BE2C (cell line): Measurements from ENCODE around the gene TRPM2.

Source experiments
- DNase-seq: peaks from one replicate; pipeline ENCODE4 v3.0.0-alpha.2; 2020
- H3K27me3 ChIP-seq: fragments of 250-450 bp; sonication (Bioruptor Pico); 2 replicates; pipeline ENCODE4 v1.5.1; 2020; ENCODE audit warnings: mild to moderate bottlenecking
- H3K36me3 ChIP-seq: fragments of 250-450 bp; sonication (Bioruptor Pico); 2 replicates; pipeline ENCODE4 v1.5.1; 2020; ENCODE audit warnings: mild to moderate bottlenecking
- H3K4me1 ChIP-seq: fragments of 250-450 bp; sonication (Bioruptor Pico); 2 replicates; pipeline ENCODE4 v1.5.1; 2020
- H3K4me3 ChIP-seq: 2 replicates; pipeline ENCODE4 v1.5.1; 2011; ENCODE audit warnings: low read depth, low read length
- H3K9me3 ChIP-seq: fragments of 250-450 bp; sonication (Bioruptor Pico); 2 replicates; pipeline ENCODE4 v1.5.1; 2020
- TF ChIP-seq, protein P1 (sequence below): IDR thresholded peaks from 2 replicates; pipeline ENCODE4 v1.5.1; 2012; ENCODE audit warnings: mild to moderate bottlenecking, low read depth, low read length

The TRPM2 gene

GRCh38 chr21:44363278-44363677 is 9.9 kb downstream of the TRPM2 start:
- H3K27me3 ChIP-seq, result peaks cover 13% of the 10 kb centered on the region
- no peak for DNase-seq
- no peak overlapping the region for H3K4me3 ChIP-seq
- TF ChIP-seq, protein P1, sequence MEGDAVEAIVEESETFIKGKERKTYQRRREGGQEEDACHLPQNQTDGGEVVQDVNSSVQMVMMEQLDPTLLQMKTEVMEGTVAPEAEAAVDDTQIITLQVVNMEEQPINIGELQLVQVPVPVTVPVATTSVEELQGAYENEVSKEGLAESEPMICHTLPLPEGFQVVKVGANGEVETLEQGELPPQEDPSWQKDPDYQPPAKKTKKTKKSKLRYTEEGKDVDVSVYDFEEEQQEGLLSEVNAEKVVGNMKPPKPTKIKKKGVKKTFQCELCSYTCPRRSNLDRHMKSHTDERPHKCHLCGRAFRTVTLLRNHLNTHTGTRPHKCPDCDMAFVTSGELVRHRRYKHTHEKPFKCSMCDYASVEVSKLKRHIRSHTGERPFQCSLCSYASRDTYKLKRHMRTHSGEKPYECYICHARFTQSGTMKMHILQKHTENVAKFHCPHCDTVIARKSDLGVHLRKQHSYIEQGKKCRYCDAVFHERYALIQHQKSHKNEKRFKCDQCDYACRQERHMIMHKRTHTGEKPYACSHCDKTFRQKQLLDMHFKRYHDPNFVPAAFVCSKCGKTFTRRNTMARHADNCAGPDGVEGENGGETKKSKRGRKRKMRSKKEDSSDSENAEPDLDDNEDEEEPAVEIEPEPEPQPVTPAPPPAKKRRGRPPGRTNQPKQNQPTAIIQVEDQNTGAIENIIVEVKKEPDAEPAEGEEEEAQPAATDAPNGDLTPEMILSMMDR, result no peak
- no peaks in the 10 kb centered on the region for H3K4me1 ChIP-seq
- no peaks in the 10 kb centered on the region for H3K36me3 ChIP-seq
- no peaks in the 10 kb centered on the region for H3K9me3 ChIP-seq

DNA sequence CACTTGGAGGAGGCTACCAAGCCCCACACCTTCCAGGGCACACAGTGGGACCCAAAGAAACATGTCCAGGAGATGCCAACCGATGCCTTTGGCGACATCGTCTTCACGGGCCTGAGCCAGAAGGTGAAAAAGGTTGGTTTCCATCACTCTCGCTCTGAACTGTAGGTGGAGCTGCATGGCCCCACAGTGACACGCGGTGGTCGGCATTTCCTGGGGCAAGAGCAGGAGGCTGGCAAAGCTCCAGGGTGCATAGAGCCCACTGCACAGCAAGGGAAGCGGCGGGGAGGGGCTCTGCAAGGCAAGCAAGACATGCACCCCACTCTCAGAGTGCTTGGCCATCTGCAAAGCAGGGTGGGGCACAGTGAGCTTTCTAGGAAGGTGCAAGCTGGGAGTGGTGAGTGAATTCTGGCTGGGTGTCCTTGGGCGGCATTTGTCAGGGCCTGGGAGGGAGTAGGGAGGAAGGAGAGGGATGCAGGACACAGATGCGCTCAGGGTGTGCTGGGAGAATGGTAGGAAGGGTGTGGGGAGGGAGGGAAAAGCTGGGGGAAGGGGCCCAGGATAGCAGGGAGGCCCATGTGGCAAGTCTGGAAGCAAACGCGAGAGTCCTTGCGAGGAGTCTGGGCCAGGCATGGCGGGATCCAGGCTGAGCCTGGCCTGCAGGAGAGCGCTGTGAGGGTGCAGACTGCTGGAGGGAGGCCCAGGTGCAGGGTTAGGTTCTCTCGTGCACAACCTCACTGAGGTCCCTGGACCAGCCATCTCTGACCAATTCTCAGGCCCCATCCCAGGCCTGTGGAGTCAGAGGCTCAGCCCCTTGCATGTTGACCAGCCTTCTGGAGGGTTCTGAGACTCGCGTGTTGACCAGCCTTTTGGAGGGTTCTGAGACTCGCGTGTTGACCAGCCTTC is 11.0 kb downstream of the TRPM2 start:
- H3K4me3 ChIP-seq, result no peak overlapping the region
- H3K27me3 ChIP-seq, result peaks cover 21% of the 10 kb centered on the region
- no peak for DNase-seq
- TF ChIP-seq, protein P1, result no peak
- H3K9me3 ChIP-seq, result no peaks in the 10 kb centered on the region
- no peaks in the 10 kb centered on the region for H3K4me1 ChIP-seq
- H3K36me3 ChIP-seq, result no peaks in the 10 kb centered on the region

DNA sequence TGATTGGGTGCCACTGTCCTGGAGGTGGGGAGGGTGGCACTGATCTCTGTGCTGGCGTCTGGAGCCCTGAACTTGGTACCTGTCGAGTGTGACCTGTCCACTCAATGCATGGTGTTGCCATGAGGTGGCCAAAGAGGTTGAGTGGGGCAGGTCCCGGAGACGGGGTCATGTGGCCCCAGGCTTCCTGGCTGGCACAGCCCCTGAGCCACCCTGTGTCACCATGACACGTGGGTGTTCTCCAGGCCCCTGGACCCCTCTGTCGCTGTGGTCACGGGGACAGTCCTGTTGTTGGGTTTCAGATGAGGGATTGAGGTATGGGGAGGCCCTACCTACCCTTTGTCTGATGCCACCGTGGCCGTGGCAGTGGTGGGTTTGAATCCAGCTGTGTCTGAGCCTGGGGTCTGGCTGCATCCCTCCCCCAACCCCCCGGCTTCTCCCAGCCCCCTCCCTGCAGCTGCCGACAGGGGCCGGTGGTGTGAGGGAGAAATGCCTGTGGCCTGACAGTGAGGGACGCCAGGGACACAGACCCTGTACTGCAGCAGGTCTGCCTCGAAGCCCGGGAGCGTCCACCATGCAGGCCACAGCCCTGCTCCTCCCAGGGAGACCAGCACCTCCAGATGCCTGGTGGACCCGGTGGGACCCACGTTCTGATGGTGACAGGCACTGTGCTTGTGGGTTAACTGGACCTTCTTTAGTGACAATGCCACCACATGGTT is 12.0 kb downstream of the TRPM2 start:
- no peak for DNase-seq
- H3K9me3 ChIP-seq, result no peaks in the 10 kb centered on the region
- no peaks in the 10 kb centered on the region for H3K36me3 ChIP-seq
- TF ChIP-seq, protein P1, result no peak
- H3K27me3 ChIP-seq, result peaks cover 25% of the 10 kb centered on the region
- no peak overlapping the region for H3K4me3 ChIP-seq
- H3K4me1 ChIP-seq, result no peaks in the 10 kb centered on the region

GRCh38 chr21:44365967-44366585 is 12.7 kb downstream of the TRPM2 start:
- H3K9me3 ChIP-seq, result no peaks in the 10 kb centered on the region
- no peaks in the 10 kb centered on the region for H3K4me1 ChIP-seq
- H3K27me3 ChIP-seq, result peaks cover 29% of the 10 kb centered on the region
- DNase-seq, result no peak
- no peaks in the 10 kb centered on the region for H3K36me3 ChIP-seq
- no peak overlapping the region for H3K4me3 ChIP-seq
- TF ChIP-seq, protein P1, result no peak

GRCh38 chr21:44366586-44367211 is 13.3 kb downstream of the TRPM2 start:
- Histone ChIP-seq H3K36me3 (no peaks in the 10 kb centered on the region), H3K9me3 (no peaks in the 10 kb centered on the region), H3K27me3 (peaks cover 31% of the 10 kb centered on the region), H3K4me1 (no peaks in the 10 kb centered on the region), H3K4me3 (no peak overlapping the region)
- TF ChIP-seq, protein P1, result no peak
- DNase-seq, result no peak
